Aorta (tissue), 5 donors: Measurements from ENCODE around the gene DPP6. TPM values are rescaled to one million over a fixed set of nuclear protein-coding genes. Genes with fewer than 3 reads are reported as not detected.

ENCODE experiments used
- ATAC-seq: fragments of 200-7000 bp; cut with Tn5 transposase; one replicate; pipeline ENCODE4 v1.9.1; 2022; ENCODE audit warnings: moderate library complexity; ENCODE audit not compliant: low FRiP score
- DNase-seq, 2 donors: peaks; one replicate each; pipeline ENCODE4 v3.0.0-alpha.2; 2020
- H3K27ac ChIP-seq, 2 donors: one replicate each; pipeline ENCODE4 v1.5.1; 2013; ENCODE audit warnings: low read length in 2 of 2, mild to moderate bottlenecking in 2 of 2, moderate library complexity in 2 of 2, control low read depth in 1 of 2, inconsistent platforms in 1 of 2, low read depth in 1 of 2
- H3K27me3 ChIP-seq, 2 donors: one replicate each; pipeline ENCODE4 v1.6.1; 2013; ENCODE audit warnings: control low read depth in 1 of 2, low read length in 1 of 2, mild to moderate bottlenecking in 1 of 2, moderate library complexity in 1 of 2; ENCODE audit not compliant: insufficient read depth in 2 of 2, control insufficient read depth in 1 of 2
- H3K36me3 ChIP-seq, 2 donors: one replicate each; pipeline ENCODE4 v1.6.1; 2013; ENCODE audit warnings: control low read depth in 1 of 2, low read length in 1 of 2, mild to moderate bottlenecking in 1 of 2; ENCODE audit not compliant: insufficient read depth in 2 of 2, control insufficient read depth in 1 of 2
- H3K4me1 ChIP-seq, 2 donors: one replicate each; pipeline ENCODE4 v1.6.1; 2013; ENCODE audit warnings: low read length in 2 of 2, control low read depth in 1 of 2, mild to moderate bottlenecking in 1 of 2, moderate library complexity in 1 of 2; ENCODE audit not compliant: insufficient read depth in 2 of 2, control insufficient read depth in 1 of 2
- H3K4me3 ChIP-seq, 2 donors: one replicate each; pipeline ENCODE4 v1.5.1; 2013; ENCODE audit warnings: low read length in 2 of 2, control low read depth in 1 of 2, mild to moderate bottlenecking in 1 of 2
- H3K9me3 ChIP-seq: one replicate; pipeline ENCODE4 v1.6.1; 2013; ENCODE audit warnings: mild to moderate bottlenecking, low read length; ENCODE audit not compliant: control insufficient read depth
- WGBS, 2 donors: extraction: QIAGEN DNeasy Blood & Tissue Kit; methylation state at CpG; one replicate each; pipeline ENCODE4 v1.1.7; 2013; 5-methylcytosine and 5-hydroxymethylcytosine counted together
- intact Hi-C, 2 donors: fragments of 100-400 bp; cut with DNase I; formaldehyde crosslinking; loops; one replicate each; pipeline versions ENCODE4 v1.14.2 to v1.15.0; 2022
- polyA plus RNA-seq, 2 donors: library from polyadenylated mRNA; stranded (reverse); fragments of 200-250 nt; gene quantifications; one replicate each; pipeline ENCODE4 v1.2.3, GENCODE V29; 2013
- total RNA-seq, 2 donors: library from RNA; stranded (reverse); fragmentation: NEBNext Ultra II Directional; extraction: Animal tissue kit (Norgen Biotek cat#: 25700); gene quantifications; one replicate each; pipeline ENCODE4 v1.2.1, GENCODE V29; 2021
- donor health status: healthy with polysubstance abuse.
- donor health status: Bipolar disorder and iron deficiency.
- donor health status: DM: no; HTN: no; CAD: no.
- donor health status: DM: no; HTN: no; CAD: no.
- donor health status: DM: yes; HTN: yes; CAD: no.

The DPP6 gene
- total and polyA plus RNA-seq, 4 donors, result 0.69 TPM; not detected in 3

- no peaks in the 10 kb centered on the region for H3K4me1 ChIP-seq
- no peaks in the 10 kb centered on the region for H3K27me3 ChIP-seq
- no peak for DNase-seq
- no peak for ATAC-seq
- 87 to 89% methylated on average over 14 of the region's 14 CpGs for WGBS, 2 donors
- H3K36me3 ChIP-seq, result no peaks in the 10 kb centered on the region
- intact Hi-C loops, result no loop called here
- H3K9me3 ChIP-seq, result no peaks in the 10 kb centered on the region
- H3K4me3 ChIP-seq, result no peak overlapping the region
- H3K27ac ChIP-seq, result no peak overlapping the region
Observed at GRCh38 chr7:154865984-154866685, 813.9 kb downstream of the DPP6 start.

GRCh38 chr7:154867068-154867467, 814.9 kb downstream of the DPP6 start:
- DNase-seq (no peak), ATAC-seq (no peak)
- no peak overlapping the region for H3K4me3 ChIP-seq
- WGBS, 2 donors, result 61 to 63% methylated on average over 10 of the region's 10 CpGs
- no peaks in the 10 kb centered on the region for H3K9me3 ChIP-seq
- H3K4me1 ChIP-seq, result no peaks in the 10 kb centered on the region
- intact Hi-C loops, result no loop called here
- no peak overlapping the region for H3K27ac ChIP-seq
- no peaks in the 10 kb centered on the region for H3K36me3 ChIP-seq
- H3K27me3 ChIP-seq, result no peaks in the 10 kb centered on the region

- H3K27me3 ChIP-seq, result no peaks in the 10 kb centered on the region
- no peak for ATAC-seq
- H3K27ac ChIP-seq, result no peak overlapping the region
- intact Hi-C loops, result no loop called here
- peak in 1 of 2 donors; percentile 24 for DNase-seq
- WGBS, 2 donors, result 3 to 6% methylated on average over 11 of the region's 11 CpGs
- H3K4me3 ChIP-seq, result no peak overlapping the region
- H3K36me3 ChIP-seq, result no peaks in the 10 kb centered on the region
- H3K9me3 ChIP-seq, result no peaks in the 10 kb centered on the region
- no peaks in the 10 kb centered on the region for H3K4me1 ChIP-seq
Observed at GRCh38 chr7:154868921-154869320, 816.7 kb downstream of the DPP6 start.

GRCh38 chr7:154869436-154869835, 817.2 kb downstream of the DPP6 start:
- DNase-seq (peak in 1 of 2 donors; percentile 17), ATAC-seq (no peak)
- no peak overlapping the region for H3K4me3 ChIP-seq
- H3K27me3 ChIP-seq, result no peaks in the 10 kb centered on the region
- WGBS, 2 donors, result 78 to 81% methylated on average over 10 of the region's 10 CpGs
- H3K27ac ChIP-seq, result no peak overlapping the region
- H3K4me1 ChIP-seq, result no peaks in the 10 kb centered on the region
- intact Hi-C loops, result no loop called here
- H3K36me3 ChIP-seq, result no peaks in the 10 kb centered on the region
- H3K9me3 ChIP-seq, result no peaks in the 10 kb centered on the region

- no peaks in the 10 kb centered on the region for H3K9me3 ChIP-seq
- ATAC-seq (no peak), DNase-seq (peak; percentile 5 to 16)
- no peaks in the 10 kb centered on the region for H3K27me3 ChIP-seq
- H3K27ac ChIP-seq, result no peak overlapping the region
- no peaks in the 10 kb centered on the region for H3K36me3 ChIP-seq
- intact Hi-C loops, result no loop called here
- 60 to 72% methylated on average over 4 of the region's 4 CpGs for WGBS, 2 donors
- no peaks in the 10 kb centered on the region for H3K4me1 ChIP-seq
- H3K4me3 ChIP-seq, result no peak overlapping the region
Observed at GRCh38 chr7:154871507-154871906, 819.3 kb downstream of the DPP6 start.

GRCh38 chr7:154871928-154872750, 819.9 kb downstream of the DPP6 start:
- Histone ChIP-seq H3K27me3 (no peaks in the 10 kb centered on the region), H3K4me1 (no peaks in the 10 kb centered on the region), H3K9me3 (no peaks in the 10 kb centered on the region), H3K4me3 (no peak overlapping the region), H3K36me3 (no peaks in the 10 kb centered on the region), H3K27ac (no peak overlapping the region)
- intact Hi-C loops, result no loop called here
- ATAC-seq (no peak), DNase-seq (peak; percentile 20 to 58)
- 85 to 87% methylated on average over 19 to 20 of the region's 20 CpGs for WGBS, 2 donors

GRCh38 chr7:154872811-154873499, 820.8 kb downstream of the DPP6 start:
- Histone ChIP-seq H3K9me3 (no peaks in the 10 kb centered on the region), H3K36me3 (no peaks in the 10 kb centered on the region), H3K27ac (no peak overlapping the region), H3K4me1 (no peaks in the 10 kb centered on the region), H3K4me3 (no peak overlapping the region), H3K27me3 (no peaks in the 10 kb centered on the region)
- intact Hi-C loops, result no loop called here
- WGBS, 2 donors, result 83 to 89% methylated on average over 18 of the region's 18 CpGs
- DNase-seq (peak; percentile 1 to 33), ATAC-seq (no peak)

- intact Hi-C loops, result no loop called here
- ATAC-seq, result no peak
- DNase-seq, result peak in 1 of 2 donors; percentile 29
- Histone ChIP-seq H3K4me3 (no peak overlapping the region), H3K9me3 (no peaks in the 10 kb centered on the region), H3K4me1 (no peaks in the 10 kb centered on the region), H3K27me3 (no peaks in the 10 kb centered on the region), H3K36me3 (no peaks in the 10 kb centered on the region), H3K27ac (no peak overlapping the region)
- WGBS, 2 donors, result 83 to 88% methylated on average over 10 of the region's 10 CpGs
Observed at GRCh38 chr7:154873500-154874121, 821.4 kb downstream of the DPP6 start.
